22Rv1 (cell line): Measurements from ENCODE around the gene APOL5.

ENCODE experiments used
- ZFX ChIP-seq: fragments of 450-650 bp; IDR thresholded peaks from 2 replicates; pipeline ENCODE4 v1.6.1; 2017; ENCODE audit warnings: antibody characterized with exemption, borderline replicate concordance
- TF ChIP-seq, protein P1 (sequence below): fragments of 450-650 bp; IDR thresholded peaks from 2 replicates; pipeline ENCODE4 v1.5.1; 2017; ENCODE audit warnings: mild to moderate bottlenecking

DNA sequence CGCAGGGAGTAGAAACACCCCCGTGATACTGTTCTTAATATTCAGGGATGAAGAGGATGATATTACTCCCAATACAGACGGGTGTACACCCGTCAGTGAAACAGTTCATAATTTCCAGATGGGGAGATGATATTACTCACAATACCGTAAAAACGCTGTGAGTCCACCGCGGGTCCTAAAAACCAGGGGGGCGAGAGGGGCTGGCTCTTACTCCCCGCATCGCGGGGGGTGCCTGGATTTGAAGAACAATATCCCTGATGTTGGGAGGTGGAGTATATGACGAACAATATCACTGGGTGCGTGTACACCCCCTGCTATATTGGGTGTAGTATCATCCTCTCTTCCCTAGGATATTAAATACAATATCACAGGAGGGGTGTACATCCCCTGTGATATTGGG, 20.5 kb upstream of the APOL5 start:
- TF ChIP-seq, protein P1, sequence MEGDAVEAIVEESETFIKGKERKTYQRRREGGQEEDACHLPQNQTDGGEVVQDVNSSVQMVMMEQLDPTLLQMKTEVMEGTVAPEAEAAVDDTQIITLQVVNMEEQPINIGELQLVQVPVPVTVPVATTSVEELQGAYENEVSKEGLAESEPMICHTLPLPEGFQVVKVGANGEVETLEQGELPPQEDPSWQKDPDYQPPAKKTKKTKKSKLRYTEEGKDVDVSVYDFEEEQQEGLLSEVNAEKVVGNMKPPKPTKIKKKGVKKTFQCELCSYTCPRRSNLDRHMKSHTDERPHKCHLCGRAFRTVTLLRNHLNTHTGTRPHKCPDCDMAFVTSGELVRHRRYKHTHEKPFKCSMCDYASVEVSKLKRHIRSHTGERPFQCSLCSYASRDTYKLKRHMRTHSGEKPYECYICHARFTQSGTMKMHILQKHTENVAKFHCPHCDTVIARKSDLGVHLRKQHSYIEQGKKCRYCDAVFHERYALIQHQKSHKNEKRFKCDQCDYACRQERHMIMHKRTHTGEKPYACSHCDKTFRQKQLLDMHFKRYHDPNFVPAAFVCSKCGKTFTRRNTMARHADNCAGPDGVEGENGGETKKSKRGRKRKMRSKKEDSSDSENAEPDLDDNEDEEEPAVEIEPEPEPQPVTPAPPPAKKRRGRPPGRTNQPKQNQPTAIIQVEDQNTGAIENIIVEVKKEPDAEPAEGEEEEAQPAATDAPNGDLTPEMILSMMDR, result no peak
- no peak for TF ChIP-seq ZFX
